ENCODE measurements around the gene RAB7A. TPM values are rescaled to one million over a fixed set of nuclear protein-coding genes. Genes with fewer than 3 reads are reported as not detected.
"Not testable (repeated sequence)": the region's sequence is repeated elsewhere in the genome, so short reads cannot be mapped to it uniquely, and the experiment has no call there.

Gene RAB7A
- total RNA-seq, 1 experiment from 2014 or later, result 83.8 TPM

DNA sequence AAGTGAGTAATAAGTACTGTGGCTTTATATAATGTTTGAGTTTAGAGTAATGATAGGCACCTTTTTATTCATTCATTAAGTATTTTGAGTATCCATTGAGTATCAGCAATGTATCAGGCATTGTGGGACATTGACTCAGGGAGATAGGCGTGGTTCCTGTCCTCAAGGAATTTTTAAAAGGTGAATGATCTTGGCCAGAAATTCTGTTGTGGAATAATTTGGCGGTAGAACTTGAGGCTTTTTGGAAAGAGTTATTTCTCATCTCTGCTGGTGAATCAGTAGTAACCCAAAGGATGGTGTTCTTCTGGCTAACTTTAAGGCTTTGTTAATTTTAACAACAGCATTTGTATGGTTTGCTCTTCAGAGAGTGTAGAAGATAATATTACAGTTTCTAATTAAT is 2.0 kb downstream of the RAB7A start:
- H3K27ac ChIP-seq, result no peak overlapping the region
- H3K9me3 ChIP-seq (replicated peaks), result no peaks in the 10 kb centered on the region
- H3K4me3 ChIP-seq, result no peak overlapping the region
- H3K4me1 ChIP-seq, result peaks cover 8% of the 10 kb centered on the region
- no peaks in the 10 kb centered on the region for H3K36me3 ChIP-seq
- no peak for DNase-seq
- H3K27me3 ChIP-seq, result no peaks in the 10 kb centered on the region

DNA sequence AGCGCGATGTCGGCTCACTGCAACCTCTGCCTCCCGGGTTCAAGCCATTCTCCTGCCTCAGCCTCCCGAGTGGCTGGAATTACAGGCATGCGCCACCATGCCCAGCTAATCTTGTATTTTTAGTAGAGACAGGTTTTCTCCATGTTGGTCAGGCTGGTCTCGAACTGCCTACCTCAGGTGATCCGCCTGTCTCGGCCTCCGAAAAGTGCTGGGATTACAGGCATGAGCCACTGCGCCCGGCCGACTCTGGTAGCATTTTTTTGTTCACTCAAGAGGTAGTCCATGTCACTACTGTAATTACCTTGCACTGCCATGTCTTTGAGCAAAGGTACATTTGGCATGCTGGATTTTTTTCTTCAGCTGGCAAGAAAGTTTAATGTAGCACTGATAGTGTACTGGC is 2.5 kb downstream of the RAB7A start:
- H3K9me3 ChIP-seq (replicated peaks); H3K27ac ChIP-seq; H3K36me3 ChIP-seq; H3K27me3 ChIP-seq; H3K4me3 ChIP-seq; DNase-seq; H3K4me1 ChIP-seq: not testable (repeated sequence)

DNA sequence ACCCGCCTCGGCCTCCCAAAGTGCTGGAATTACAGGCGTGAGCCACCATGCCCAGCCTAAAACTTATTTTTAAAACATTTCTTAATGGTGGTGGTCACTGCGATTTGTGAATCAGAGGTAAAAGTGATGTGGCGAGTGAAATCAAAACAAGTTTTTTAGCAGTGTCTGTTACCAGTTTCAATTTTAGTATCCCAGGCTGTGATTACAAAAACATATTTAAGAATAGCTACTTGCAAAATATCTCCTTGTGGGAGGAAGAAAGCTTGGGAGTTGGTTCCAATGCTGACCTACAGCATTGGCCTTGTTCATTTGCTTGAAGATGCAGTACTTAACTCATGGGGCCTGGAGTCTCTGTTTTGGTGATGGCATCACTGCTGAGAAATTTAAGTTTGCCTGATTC is 4.5 kb downstream of the RAB7A start:
- no peak overlapping the region for H3K4me3 ChIP-seq
- H3K27ac ChIP-seq, result no peak overlapping the region
- no peak for DNase-seq
- H3K27me3 ChIP-seq, result no peaks in the 10 kb centered on the region
- H3K36me3 ChIP-seq, result no peaks in the 10 kb centered on the region
- H3K4me1 ChIP-seq, result peaks cover 8% of the 10 kb centered on the region
- no peaks in the 10 kb centered on the region for H3K9me3 ChIP-seq (replicated peaks)

DNA sequence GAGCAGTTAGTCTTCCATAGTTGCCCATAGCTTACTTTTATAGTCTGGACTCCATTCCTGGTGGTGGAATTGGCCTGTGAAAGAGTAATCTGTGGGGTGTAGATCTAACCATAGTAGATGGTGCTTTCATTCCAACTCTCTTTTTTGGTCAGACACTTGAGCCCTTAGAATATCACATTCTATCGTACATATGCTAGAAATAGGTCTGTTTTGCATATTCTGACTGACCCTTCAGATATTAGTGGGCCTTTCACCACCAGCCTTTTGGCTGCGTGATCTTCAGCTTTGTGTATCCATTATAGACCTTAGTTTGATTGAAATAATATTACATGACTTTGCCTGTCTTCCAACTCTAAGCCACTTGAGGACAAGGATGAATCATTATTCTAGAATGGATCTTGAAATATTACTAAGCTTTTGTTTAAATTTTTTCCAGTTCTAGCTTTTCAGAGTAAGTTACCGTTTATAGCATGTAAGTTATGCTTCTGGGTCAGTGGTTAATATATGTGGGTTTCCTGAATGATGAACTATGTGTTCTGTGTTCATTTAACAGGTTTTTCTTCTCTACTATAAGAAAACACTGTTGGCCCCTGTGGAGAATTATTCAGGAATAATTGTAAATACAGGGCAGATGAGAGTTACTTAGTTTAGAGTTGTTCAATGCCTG is 8.7 kb downstream of the RAB7A start:
- H3K4me3 ChIP-seq, result no peak overlapping the region
- H3K27ac ChIP-seq, result no peak overlapping the region
- peaks cover 12% of the 10 kb centered on the region; the same call in 1 of the 2 replicates for H3K36me3 ChIP-seq
- DNase-seq, result no peak
- no peaks in the 10 kb centered on the region for H3K27me3 ChIP-seq
- no peaks in the 10 kb centered on the region for H3K4me1 ChIP-seq
- no peaks in the 10 kb centered on the region for H3K9me3 ChIP-seq (replicated peaks)

DNA sequence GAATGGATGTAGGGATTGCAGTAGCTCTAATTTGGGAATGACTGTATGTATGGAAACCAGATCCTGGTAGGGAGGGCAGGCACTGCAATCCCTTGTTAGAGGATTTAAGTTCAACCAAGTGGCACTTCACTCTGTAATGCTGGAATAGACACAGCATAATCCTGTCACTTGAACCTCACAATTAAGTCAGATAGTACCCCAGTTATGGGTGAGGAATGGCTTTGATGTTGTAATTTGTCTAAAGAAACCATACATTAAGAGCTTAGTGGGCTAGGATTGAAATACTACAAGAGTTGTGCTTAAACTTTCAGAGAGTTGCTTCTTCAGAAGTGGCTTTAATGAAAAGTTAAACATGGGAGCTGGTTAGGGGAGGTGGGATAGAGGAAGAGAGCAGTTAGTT is 9.3 kb downstream of the RAB7A start:
- no peak overlapping the region for H3K27ac ChIP-seq
- no peaks in the 10 kb centered on the region for H3K27me3 ChIP-seq
- H3K9me3 ChIP-seq (replicated peaks), result no peaks in the 10 kb centered on the region
- DNase-seq, result no peak
- no peak overlapping the region for H3K4me3 ChIP-seq
- H3K4me1 ChIP-seq, result no peaks in the 10 kb centered on the region
- H3K36me3 ChIP-seq, result peaks cover 13% of the 10 kb centered on the region

DNA sequence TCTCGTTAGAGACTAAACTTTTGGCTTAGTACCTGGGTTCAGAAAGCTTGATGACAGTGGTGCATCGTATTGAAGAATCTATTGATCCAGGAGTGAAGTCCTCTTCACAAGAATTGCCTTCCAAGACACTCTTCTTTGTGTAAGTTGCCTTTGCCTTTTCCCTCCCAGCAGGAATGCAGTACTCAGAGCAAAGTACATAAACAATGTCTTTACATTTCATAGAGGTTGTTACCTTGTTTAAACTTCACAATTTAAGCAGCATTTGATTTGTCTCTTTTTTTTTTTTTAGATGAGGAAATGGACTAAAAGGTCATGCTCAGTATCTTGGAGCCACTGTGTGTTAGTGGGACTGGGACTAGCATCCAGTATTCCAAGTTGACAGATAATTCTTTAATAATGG is 9.9 kb downstream of the RAB7A start:
- H3K27me3 ChIP-seq, result no peaks in the 10 kb centered on the region
- H3K36me3 ChIP-seq, result peaks cover 14% of the 10 kb centered on the region
- H3K4me1 ChIP-seq, result no peaks in the 10 kb centered on the region
- no peak overlapping the region for H3K27ac ChIP-seq
- no peak for DNase-seq
- H3K4me3 ChIP-seq, result no peak overlapping the region
- H3K9me3 ChIP-seq (replicated peaks), result no peaks in the 10 kb centered on the region

DNA sequence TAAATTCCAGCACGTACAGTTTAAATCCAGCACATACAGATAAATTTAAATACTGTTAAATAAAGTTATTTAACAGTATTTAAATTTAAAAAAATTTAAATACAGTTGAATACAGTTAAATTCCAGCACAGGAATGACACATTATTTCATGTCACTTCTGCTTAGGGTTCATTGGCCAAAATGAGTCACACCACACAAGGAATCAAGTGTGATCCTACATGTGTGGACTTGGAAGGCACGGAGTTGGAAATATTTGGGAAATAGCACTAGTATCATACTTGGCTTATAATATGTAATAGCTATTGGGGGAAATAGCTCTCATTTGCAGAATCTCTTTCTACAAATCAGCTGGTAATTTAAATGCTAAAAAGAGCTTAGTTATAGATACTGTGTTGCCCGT is 10.6 kb downstream of the RAB7A start:
- DNase-seq, result no peak
- H3K36me3 ChIP-seq, result peaks cover 16% of the 10 kb centered on the region
- H3K4me3 ChIP-seq, result no peak overlapping the region
- H3K4me1 ChIP-seq, result no peaks in the 10 kb centered on the region
- H3K27me3 ChIP-seq, result no peaks in the 10 kb centered on the region
- H3K9me3 ChIP-seq (replicated peaks), result no peaks in the 10 kb centered on the region
- no peak overlapping the region for H3K27ac ChIP-seq

DNA sequence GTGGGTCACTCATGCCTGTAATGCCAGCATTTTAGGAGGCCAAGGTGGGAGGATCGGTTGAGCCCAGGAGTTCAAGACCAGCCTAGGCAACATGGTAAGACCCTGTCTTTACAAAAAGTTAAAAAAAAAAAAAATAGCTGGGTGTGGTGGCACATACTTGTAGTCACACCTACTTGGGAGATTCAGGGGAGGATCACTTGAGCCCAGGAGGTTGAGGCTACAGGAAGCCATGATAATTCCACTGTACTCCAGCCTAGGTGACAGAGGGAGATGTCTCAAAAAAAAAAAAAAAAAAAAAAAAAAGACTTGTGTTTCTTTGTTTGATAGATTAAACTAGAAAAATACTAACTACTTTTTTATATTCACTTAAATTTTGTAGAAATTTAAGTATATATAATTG is 14.6 kb downstream of the RAB7A start:
- peaks cover 37% of the 10 kb centered on the region for H3K36me3 ChIP-seq
- peaks cover 6% of the 10 kb centered on the region for H3K9me3 ChIP-seq (replicated peaks)
- no peaks in the 10 kb centered on the region for H3K4me1 ChIP-seq
- no peaks in the 10 kb centered on the region for H3K27me3 ChIP-seq
- no peak overlapping the region for H3K27ac ChIP-seq
- DNase-seq, result no peak
- no peak overlapping the region for H3K4me3 ChIP-seq

DNA sequence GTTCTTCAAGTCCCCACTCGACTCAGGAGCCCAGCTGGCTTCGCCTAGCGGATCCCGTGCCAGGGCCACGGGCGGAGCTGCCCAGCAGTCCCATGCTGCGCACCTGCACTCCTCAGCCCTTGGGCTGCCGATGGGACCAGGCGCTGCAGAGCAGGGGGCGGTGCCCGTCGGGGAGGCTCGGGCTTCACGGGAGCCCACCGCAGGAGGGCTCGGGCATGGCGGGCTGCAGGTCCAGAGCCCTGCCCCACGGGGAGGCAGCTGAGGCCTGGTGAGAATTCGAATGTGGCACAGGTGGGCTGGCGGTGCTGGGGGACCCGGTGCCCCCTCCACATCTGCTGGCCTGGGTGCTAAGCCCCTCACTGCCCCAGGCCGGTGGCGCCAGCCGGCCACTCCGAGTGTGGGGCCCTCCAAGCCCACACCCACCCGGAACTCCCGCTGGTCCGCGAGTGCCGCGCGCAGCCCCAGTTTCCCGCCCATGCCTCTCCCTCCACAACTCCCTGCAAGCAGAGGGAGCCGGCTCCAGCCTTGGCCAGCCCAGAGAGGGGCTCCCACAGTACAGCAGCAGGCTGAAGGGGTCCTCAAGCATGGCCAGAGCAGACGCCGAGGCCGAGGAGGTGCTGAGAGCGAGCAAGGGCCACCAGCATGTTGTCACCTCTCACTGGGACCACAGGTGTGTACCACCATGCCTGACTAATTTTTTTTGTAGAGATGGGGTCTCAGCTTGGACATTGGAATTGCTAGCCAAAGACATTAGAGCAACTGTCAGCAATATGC is 17.0 kb downstream of the RAB7A start:
- Histone ChIP-seq H3K27ac (no peak overlapping the region), H3K36me3 (peaks cover 26% of the 10 kb centered on the region), H3K9me3 (replicated peaks) (peaks cover 9% of the 10 kb centered on the region), H3K4me1 (no peaks in the 10 kb centered on the region), H3K27me3 (no peaks in the 10 kb centered on the region), H3K4me3 (no peak overlapping the region)
- DNase-seq, result peak in 1 of 2 experiments; percentile 19

DNA sequence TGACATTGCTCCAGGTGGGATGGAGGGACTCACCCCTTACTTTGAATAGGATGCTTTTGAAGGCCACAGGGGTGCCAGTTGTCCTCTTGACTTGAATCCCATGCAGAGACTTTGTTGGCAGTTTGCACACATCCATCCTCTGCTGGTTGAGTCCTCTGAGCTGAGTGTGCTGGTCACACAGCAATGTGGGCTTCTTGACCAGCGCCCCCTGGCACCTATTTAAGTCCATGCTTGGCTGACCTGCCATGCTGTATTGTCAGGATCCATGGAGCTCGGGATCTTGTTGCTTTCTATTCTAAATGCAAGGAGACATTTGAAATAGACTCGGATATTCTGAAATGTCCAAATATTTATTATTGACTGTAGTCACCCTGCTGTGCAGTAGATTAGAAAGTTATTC is 19.8 kb downstream of the RAB7A start:
- Histone ChIP-seq H3K27ac (no peak overlapping the region), H3K4me3 (no peak overlapping the region), H3K4me1 (no peaks in the 10 kb centered on the region), H3K36me3 (peaks cover 25% of the 10 kb centered on the region), H3K9me3 (replicated peaks) (peaks cover 9% of the 10 kb centered on the region), H3K27me3 (no peaks in the 10 kb centered on the region)
- DNase-seq, result no peak

DNA sequence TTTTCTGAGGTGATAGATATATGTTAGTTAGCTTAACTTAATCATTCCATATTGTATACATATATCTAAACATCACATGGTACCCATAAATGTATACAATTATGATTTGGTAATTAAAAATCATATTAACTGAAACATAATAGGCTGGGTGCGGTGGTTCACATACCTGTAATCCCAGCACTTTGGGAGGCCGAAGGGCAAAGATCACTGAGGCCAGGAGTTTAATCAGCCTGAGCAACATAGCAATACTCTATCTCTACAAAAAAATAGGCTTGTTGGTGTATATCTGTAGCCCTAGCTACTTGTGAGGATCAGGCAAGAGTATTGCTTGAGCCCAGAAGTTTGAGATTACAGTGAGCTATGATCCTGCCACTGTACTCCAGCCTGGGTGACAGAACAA is 20.9 kb downstream of the RAB7A start:
- H3K36me3 ChIP-seq, result peaks cover 21% of the 10 kb centered on the region
- no peak for DNase-seq

DNA sequence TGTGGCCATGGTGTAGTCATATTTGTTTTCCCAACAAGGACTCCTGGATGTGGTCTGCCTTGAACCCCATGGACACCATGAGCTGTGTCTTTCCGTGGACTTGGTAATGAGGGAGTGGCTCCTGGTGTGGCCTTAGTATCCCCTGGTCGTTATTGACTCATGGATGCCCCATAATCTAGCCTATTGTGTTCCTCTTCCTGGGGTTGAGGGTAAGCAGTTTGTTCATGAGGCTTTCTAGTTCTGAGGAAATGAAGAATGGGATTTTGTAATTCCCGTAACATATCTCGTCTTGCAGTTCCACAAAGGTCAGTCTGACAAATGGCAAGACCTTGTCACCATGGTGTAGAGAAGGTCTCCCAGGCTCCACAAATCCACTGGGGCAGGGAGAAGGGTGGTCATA is 22.6 kb downstream of the RAB7A start:
- Histone ChIP-seq H3K4me3 (no peak overlapping the region), H3K27me3 (no peaks in the 10 kb centered on the region), H3K4me1 (no peaks in the 10 kb centered on the region), H3K9me3 (replicated peaks) (peaks cover 3% of the 10 kb centered on the region; the same call in 1 of the 2 replicates), H3K27ac (no peak overlapping the region), H3K36me3 (peaks cover 15% of the 10 kb centered on the region)
- DNase-seq, result no peak

More for the DNA sequence above, 20.9 kb downstream of the RAB7A start:
- Histone ChIP-seq H3K9me3 (replicated peaks) (peaks cover 9% of the 10 kb centered on the region), H3K4me1 (no peaks in the 10 kb centered on the region), H3K4me3 (no peak overlapping the region), H3K27me3 (no peaks in the 10 kb centered on the region), H3K27ac (no peak overlapping the region)

DNA sequence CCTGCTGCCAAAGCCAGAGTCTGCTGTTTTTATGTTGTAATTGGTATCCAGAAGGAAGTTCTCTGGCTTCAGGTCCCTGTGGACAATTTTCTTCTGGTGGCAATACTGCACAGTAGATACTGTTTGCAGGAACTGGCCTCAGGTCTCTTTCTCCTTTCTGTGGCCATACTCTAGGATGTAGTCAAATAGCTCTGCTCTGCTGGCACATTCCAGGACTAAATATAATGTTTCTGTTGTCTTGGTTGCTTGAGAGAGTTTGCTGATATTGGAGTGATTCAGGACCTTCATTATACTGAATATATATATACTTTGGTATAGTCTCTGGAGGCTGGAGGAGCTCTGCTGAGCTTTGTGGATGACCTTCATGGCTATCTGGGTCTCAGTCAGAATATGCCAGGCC is 23.1 kb downstream of the RAB7A start:
- no peaks in the 10 kb centered on the region for H3K27me3 ChIP-seq
- no peak overlapping the region for H3K27ac ChIP-seq
- peaks cover 11% of the 10 kb centered on the region for H3K36me3 ChIP-seq
- DNase-seq, result no peak
- peaks cover 3% of the 10 kb centered on the region; the same call in 1 of the 2 replicates for H3K9me3 ChIP-seq (replicated peaks)
- no peaks in the 10 kb centered on the region for H3K4me1 ChIP-seq
- H3K4me3 ChIP-seq, result no peak overlapping the region

DNA sequence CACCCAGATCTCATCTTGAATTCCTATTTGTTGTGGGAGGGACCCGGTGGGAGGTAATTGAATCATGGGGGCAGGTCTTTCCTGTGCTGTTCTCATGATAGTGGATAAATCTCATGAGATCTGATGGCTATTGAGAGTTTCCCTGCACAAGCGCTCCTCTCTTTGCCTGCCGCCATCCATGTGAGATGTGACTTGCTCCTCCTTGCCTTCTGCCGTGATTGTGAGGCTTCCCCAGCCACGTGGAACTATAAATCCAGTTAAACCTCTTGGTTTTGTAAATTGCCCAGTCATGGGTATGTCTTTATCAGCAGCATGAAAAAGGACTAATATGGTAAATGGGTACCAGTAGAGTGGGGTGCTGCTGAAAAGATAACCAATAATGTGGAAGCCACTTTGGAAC is 23.6 kb downstream of the RAB7A start:
- DNase-seq; H3K36me3 ChIP-seq; H3K4me1 ChIP-seq; H3K4me3 ChIP-seq; H3K27me3 ChIP-seq; H3K9me3 ChIP-seq (replicated peaks); H3K27ac ChIP-seq: not testable (repeated sequence)

DNA sequence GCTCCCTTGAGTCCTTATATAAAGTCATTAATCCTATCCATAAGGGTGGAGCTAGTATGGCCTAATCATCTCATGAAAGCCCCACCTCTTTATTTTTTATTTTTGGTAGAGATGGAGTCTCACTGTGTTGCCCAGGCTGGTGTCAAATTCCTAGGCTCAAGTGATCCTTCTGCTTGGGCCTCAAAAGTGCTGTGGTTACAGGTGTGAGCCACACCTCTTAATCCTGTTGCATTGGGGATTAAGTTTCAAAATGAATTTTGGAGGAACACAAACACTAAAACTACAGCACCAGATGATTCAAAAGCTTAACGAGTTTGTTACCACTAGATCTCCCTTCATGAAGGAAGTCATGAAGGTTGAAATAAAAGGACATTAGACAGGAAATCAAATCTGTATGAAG is 27.7 kb downstream of the RAB7A start:
- no peaks in the 10 kb centered on the region for H3K27me3 ChIP-seq
- H3K4me3 ChIP-seq, result no peak overlapping the region
- peaks cover 10% of the 10 kb centered on the region for H3K9me3 ChIP-seq (replicated peaks)
- no peaks in the 10 kb centered on the region for H3K4me1 ChIP-seq
- DNase-seq, result no peak
- peaks cover 8% of the 10 kb centered on the region; the same call in 1 of the 2 replicates for H3K36me3 ChIP-seq
- H3K27ac ChIP-seq, result no peak overlapping the region

DNA sequence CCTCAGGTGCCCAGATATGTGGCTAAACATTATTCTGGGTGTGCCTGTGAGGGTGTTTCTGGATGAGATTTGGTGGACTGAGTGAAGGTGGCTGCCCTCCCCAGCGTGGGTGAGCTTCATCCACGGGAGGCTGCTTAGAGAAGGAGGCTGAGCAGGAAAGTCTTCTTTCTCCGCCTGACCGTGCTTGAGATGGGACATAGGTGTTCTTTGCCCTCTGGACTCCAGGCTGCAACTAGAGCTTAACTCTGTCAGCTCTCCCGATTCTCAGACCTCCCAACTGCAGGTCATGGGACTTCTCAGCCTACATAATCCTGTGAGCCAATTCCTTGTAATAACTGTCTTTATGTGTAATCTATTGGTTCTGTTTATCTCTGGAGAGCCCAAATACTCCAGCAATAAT is 34.1 kb downstream of the RAB7A start:
- Histone ChIP-seq H3K9me3 (replicated peaks) (peaks cover 7% of the 10 kb centered on the region), H3K27ac (no peak overlapping the region), H3K27me3 (no peaks in the 10 kb centered on the region), H3K4me3 (no peak overlapping the region), H3K36me3 (peaks cover 13% of the 10 kb centered on the region; the same call in 1 of the 2 replicates), H3K4me1 (peaks cover 18% of the 10 kb centered on the region)
- DNase-seq, result no peak

Data from SJCRH30 (cell line).